Measurements from ENCODE around the gene MRPS2.
"Not testable (repeated sequence)": the region's sequence is repeated elsewhere in the genome, so short reads cannot be mapped to it uniquely, and the experiment has no call there.

DNA sequence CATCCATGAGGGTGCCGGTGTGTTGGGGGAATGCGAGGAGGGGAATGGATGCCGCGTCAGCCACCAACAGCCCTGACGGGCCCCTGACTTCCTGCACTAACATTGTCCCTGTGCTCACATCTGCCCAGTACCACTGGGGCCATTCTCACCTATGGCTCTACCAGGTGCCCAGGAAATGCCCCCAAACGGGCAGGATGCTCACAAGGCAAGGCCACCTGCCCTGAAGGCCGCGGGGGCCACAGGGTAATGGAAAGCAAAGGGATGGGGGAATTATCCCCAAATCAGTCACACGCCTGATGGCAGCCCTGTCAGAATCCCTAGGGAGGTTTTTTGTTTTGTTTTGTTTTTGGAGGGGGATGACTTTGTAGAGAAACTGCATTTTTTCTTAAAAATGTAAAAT, 13.4 kb downstream of the MRPS2 start:
- TF ChIP-seq, protein P1, sequence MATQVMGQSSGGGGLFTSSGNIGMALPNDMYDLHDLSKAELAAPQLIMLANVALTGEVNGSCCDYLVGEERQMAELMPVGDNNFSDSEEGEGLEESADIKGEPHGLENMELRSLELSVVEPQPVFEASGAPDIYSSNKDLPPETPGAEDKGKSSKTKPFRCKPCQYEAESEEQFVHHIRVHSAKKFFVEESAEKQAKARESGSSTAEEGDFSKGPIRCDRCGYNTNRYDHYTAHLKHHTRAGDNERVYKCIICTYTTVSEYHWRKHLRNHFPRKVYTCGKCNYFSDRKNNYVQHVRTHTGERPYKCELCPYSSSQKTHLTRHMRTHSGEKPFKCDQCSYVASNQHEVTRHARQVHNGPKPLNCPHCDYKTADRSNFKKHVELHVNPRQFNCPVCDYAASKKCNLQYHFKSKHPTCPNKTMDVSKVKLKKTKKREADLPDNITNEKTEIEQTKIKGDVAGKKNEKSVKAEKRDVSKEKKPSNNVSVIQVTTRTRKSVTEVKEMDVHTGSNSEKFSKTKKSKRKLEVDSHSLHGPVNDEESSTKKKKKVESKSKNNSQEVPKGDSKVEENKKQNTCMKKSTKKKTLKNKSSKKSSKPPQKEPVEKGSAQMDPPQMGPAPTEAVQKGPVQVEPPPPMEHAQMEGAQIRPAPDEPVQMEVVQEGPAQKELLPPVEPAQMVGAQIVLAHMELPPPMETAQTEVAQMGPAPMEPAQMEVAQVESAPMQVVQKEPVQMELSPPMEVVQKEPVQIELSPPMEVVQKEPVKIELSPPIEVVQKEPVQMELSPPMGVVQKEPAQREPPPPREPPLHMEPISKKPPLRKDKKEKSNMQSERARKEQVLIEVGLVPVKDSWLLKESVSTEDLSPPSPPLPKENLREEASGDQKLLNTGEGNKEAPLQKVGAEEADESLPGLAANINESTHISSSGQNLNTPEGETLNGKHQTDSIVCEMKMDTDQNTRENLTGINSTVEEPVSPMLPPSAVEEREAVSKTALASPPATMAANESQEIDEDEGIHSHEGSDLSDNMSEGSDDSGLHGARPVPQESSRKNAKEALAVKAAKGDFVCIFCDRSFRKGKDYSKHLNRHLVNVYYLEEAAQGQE (IDR thresholded peaks at IDR 0.05; ENCODE audit: borderline replicate concordance) = not testable (repeated sequence)
- TF ChIP-seq, protein P2, sequence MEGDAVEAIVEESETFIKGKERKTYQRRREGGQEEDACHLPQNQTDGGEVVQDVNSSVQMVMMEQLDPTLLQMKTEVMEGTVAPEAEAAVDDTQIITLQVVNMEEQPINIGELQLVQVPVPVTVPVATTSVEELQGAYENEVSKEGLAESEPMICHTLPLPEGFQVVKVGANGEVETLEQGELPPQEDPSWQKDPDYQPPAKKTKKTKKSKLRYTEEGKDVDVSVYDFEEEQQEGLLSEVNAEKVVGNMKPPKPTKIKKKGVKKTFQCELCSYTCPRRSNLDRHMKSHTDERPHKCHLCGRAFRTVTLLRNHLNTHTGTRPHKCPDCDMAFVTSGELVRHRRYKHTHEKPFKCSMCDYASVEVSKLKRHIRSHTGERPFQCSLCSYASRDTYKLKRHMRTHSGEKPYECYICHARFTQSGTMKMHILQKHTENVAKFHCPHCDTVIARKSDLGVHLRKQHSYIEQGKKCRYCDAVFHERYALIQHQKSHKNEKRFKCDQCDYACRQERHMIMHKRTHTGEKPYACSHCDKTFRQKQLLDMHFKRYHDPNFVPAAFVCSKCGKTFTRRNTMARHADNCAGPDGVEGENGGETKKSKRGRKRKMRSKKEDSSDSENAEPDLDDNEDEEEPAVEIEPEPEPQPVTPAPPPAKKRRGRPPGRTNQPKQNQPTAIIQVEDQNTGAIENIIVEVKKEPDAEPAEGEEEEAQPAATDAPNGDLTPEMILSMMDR (IDR thresholded peaks at IDR 0.05; ENCODE audit: poor library complexity, severe bottlenecking) = not testable (repeated sequence)
- not testable (repeated sequence) for TF ChIP-seq EP300 (conservative IDR thresholded peaks at IDR 0.05; ENCODE audit: poor library complexity, severe bottlenecking)

Measured in neural cell (in vitro differentiated cells).